Measurements from ENCODE around the gene CNTF.

Gene CNTF

DNA sequence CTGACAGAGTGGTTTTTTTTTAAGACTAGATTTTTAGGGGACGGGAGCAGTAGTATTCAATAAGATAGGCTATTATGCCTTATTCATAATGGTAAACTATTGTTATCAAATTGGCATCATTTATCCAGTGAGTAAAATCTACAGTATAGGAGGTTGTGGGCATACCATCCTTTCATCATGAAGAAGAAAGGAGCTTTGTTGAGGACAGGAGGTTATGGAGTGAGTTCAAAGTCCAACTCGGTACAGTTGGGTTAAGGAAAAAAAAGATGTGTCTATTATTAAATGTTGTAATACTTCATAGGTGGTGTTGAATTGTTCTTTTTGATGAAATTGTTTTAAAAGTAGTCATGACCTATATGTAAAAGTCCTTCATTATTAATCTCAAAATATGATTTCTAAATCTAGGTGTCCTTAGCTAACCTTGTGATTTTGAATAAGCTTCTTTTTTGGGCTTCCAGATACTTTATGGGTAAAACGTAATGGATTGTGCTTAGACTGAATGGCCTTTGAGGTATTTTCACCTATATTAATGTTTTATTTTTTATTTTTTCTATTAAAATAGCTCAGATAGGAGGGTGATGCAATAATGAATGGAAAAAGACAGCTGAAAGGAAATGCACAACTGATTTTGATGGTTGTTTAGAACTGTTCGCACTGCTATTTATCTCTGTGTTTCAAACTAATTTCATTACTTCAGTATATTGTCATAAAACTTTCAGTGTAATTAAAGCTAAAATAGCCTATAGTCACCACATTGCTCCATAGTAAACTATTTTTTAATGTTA, 15.3 kb upstream of the CNTF start:
- DNase-seq (ENCODE audit: low read depth in 2 of 2) = no peak

DNA sequence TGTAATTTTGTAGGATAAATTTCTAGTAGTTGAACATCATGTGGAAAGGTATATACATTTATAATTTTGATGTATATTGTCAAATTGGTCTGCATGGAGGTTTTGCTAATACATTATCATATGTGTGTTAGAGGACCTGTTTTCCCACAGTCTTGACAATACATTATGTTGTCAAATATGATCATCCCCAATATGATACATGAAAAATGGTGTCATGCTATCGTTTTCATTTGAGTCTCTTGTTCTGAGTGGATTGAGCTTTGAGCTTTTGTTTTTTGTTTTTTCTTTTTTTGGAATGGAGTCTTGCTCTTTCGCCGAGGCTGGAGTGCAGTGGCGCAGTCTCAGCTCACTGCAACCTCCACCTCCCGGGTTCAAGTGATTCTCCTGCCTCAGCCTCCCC, 14.1 kb upstream of the CNTF start:
- no peak for DNase-seq (ENCODE audit: low read depth in 2 of 2)

DNA sequence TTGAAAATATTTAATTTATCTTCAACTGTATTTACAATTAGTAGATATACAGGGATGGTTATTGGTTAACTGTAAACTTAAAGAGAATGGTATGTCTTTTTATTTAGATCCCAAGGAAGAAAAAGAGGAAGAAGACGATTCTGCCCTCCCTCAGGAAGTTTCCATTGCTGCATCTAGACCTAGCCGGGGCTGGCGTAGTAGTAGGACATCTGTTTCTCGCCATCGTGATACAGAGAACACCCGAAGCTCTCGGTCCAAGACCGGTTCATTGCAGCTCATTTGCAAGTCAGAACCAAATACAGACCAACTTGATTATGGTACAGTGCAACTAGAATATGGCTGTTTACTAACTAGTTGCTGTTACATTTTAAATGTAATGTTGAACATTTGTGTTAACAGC, 12.7 kb upstream of the CNTF start:
- DNase-seq (ENCODE audit: low read depth in 2 of 2) = no peak

DNA sequence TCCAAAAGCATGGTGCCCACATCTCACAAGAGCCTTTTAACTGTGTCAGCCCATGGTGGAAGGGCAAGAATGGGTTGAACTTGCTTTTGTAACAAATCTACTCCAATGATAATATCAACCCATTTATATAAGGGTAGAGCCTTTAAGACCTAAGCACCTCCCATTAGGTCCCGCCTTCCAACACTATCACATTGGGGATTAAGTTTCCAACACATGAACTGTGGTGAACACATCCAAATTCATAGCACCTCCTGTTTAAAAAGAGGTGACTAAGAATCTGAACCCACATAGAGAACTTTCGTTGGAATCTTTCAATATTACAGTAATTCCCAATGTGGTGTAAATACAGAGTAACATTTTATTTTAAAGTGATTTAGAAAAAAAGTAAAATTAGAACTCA, 9.2 kb upstream of the CNTF start:
- no peak for DNase-seq (ENCODE audit: low read depth in 2 of 2)

DNA sequence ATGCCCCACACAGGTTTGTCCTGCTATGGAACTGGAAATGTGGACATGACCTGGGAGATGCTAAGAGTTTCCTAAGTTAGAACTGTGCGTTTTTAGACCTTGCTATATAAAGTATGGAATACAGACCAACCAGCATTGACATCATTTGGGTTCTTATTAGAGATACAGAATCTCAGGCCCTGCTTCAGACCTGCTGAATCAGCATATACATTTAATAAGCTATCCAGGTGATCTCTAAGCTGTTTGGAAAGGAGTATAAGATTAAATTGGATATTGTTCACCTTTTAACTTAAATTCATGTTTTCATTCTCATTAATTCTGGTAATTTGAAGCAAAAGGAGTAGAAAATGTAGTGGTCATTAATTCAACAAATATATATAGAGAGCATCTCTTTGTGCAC, 6.9 kb upstream of the CNTF start:
- DNase-seq (ENCODE audit: low read depth in 2 of 2) = no peak

DNA sequence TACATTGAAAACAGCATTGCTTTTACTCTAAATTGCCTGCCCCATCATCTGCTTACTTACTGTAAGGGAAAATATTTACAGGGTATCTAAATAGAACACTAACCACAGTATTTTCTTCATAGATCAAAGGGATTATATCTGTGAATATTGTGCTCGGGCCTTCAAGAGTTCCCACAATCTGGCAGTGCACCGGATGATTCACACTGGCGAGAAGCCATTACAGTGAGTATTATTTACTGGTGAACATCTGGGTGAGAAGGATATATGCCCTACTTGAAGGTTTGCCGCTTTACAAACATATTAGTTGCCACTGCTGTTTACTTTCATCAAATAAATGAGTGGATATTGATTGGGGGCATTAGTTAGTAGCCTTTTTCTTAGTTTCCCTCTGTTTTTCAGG, 5.9 kb upstream of the CNTF start:
- no peak for DNase-seq (ENCODE audit: low read depth in 2 of 2)

DNA sequence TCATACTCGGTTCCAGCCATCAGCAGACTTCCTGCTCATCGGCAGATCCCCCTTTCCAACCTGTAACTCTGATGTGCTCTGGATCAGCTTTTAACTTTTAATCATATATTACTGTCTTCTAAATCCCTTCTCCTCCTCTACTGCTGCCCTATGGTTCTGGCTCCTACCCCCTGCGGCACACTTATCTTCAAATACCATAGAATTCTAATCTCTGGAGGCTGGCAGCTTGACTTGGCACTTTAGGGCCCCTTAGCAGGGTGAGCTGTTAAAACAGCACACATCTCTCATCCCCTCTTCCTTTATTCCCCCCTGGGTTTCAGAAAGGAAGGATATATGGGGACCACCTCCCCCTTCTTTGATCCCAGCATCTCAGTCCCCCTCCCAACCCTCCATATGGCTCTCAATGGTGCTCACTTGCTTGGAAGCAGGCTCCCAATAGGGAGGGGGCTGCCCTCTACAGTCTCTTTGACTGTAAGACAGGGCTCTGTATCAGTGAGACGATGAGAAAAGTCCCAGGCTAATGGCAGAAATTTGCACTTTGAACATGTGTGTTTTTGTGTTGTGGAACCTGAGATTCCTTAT, 4.4 kb upstream of the CNTF start:
- DNase-seq (ENCODE audit: low read depth in 2 of 2) = no peak

DNA sequence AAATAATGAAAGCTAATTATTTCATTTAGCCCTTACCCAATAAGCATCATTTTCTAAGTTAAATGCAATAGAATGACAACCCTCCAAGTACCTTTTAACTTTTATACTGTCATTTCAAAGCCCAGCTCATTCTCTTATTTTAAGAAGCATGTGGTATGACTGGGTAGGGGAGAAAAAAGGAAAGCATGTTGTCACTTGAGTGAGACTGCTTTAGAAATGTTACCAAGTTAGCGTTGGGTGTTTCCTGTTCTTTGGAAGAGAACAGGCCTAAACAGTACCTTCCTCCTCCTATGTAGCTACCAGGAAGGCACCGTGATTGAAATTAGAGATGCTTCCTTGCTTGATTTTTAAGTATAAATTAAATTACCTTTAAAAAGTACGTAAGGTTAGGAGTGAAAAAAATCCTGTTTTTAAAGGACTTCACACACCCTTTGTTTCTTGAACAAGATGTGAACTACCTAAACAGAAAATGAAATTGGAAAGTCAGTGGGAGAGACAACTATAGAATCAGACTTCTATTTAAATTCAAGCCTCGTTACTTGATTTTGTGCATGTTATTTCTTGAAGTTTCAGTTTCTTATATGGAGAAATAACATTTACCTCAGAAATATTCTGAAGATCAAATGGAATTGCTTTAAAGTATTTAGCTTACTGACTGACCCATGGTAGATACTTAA, 741 bp upstream of the CNTF start:
- DNase-seq (ENCODE audit: low read depth in 2 of 2) = no peak

DNA sequence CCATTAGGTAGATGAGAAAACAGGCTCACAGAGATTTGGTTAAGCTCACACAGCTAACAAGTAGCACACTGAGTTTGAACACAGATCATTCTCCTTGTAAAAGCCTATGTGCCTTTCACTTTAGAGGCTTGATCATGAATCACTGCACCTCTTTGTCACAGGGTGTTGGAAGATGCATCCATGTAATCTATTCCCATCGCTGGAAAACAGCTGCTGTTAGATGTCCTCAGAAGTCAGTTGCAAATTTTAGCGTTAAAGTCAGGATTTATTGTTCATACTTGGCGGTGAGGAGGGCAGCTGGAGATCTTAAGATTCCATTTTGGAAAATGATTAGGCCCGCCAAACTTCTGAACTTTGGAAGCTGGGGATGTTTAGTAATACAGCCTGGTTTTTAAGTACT, 2.6 kb downstream of the CNTF start:
- no peak for DNase-seq (ENCODE audit: low read depth in 2 of 2)

DNA sequence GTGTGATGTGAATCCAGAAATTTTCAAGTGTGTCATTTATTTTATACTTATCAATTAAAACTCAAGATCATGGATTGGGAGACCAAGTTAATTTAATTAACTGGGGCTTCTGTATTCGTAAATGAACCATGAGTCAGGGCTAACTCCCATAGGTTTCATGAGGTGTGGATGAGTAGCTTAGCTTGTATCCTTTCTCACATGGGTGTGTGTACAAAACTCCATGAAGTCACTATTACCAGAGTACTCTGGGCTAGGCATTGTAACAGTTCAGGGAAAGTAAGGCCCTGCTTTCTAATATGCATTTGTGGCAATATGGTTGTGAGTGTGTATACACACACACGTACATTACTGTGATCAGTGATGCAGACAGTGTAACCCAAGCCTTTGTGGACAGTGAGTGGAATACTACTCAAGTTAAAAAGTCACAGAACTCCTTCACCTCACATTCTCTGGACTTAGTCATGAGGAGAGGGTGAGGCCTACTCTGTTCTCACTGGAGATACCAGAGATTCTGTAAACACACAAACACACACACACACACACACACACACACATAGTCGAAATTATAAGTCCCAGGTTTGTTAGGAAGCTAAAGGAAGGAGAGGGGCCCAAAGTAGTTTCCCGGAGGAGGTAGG, 3.5 kb downstream of the CNTF start:
- no peak for DNase-seq (ENCODE audit: low read depth in 2 of 2)

DNA sequence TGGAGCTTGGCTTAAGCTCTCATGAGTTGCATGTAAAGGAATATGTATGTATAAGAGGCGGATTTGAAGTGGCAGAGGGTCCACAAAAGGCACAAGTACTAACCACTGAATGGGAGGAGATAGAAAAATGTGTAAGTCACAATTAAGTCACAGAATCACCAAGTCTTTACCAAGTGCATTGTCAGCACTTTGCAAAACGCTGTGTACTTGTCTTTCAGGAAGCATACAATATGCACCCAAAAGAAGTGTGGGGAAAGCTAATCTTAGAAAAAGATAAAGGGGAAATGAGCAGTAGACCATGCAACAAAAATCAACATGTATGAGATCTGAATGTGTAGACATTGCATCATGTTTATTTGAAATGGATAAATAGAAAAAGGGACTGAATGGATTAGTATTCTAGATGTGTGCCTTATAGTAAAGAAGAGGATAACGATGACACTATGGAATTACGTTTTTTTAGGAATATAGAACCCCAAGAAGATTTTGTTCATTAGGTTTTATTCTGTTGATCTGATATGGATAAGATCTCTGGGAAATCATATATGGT, 4.5 kb downstream of the CNTF start:
- DNase-seq (ENCODE audit: low read depth in 2 of 2) = no peak

DNA sequence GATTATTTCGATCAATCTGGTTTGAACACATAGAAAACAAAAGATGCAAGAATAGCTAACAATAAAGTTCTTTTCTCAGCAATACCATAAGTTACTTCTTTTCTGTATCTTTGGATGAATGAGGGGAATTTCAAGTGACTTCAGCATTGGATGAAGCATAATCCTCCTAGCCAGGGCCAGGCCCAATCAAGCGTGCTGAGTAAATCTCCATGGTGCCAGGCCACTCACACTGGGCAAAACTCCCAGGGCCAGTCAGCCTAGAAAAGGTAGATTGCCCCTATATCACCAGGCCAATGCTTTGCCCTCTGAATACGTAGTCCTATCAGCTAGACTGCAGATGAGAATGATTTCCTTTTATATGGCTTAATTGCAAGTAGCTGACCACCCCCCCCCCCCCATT, 6.0 kb downstream of the CNTF start:
- no peak for DNase-seq (ENCODE audit: low read depth in 2 of 2)

DNA sequence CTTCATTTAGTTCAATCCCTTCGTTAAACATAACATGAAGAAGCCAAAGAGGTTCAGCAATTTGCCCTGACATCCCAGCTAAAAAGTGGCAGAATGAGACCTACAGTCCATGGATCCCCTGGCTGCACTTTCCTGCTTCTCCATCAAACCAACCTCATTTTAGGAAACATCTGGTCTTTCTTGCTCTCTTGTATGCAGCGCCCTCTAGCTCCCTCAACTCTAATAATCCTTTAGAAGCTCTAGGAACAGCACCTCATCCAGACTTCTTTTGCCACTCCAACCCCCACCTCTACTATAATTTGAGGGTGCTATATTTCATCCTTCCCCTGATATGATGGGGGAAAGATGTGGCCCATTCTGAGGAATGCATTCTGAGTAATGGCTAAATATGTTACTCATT, 7.4 kb downstream of the CNTF start:
- no peak for DNase-seq (ENCODE audit: low read depth in 2 of 2)

DNA sequence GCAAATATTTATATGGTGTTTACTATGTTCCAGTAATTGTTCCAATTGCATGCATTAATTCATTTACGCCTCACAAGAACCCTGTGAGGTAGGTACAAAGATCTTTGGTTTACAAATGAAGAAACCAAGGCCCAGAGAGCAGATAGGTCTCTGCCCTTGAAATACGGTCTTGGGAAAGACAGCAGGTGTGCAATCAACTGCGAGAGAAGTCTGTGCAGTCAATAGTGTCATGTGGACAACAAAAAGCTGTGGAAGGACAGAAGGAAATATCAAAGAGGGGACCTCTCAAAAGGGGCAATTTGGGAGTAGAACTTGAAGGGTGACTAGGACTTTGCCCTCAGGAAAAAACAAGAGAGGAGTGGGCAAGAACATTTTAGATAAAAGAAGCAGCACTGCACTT, 8.9 kb downstream of the CNTF start:
- DNase-seq (ENCODE audit: low read depth in 2 of 2) = no peak

DNA sequence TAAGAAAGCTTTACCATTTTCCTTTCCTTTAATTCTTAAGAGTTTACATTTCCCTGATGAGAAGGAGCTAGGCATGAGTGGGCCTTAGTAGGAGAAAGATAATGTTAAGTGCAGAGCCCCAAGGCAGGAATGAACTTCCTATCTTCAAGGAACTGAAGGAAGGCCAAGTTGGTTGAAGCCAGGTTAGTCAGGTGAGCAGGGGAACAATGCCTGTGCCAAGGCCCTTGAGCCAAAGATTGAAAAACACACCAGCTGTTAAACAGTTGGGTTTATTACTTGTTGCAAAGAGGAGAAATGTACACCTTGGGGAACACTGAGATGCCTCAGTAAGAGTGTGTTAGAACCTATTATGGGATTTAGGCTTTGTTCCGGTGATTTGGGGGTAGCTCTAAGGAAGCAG, 10.0 kb downstream of the CNTF start:
- no peak for DNase-seq (ENCODE audit: low read depth in 2 of 2)

DNA sequence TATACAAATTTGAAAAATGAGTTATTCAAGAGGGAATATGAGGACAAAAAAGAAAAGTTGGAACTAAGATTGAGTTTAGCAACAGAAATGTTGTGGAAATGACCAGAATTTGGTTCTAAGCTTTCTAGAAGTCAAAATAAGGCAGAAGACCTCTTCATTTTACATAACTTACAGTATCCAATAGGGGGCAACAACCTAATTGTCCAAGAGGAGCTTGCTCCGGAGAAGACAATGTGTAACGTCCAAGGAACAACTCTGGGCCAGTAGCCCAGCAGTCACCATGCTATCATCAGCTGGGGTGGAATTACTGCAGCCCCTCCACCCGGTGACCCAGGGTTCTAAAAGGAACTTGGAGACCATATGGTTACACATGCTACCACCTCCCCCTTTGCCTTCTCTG, 14.1 kb downstream of the CNTF start:
- no peak for DNase-seq (ENCODE audit: low read depth in 2 of 2)

DNA sequence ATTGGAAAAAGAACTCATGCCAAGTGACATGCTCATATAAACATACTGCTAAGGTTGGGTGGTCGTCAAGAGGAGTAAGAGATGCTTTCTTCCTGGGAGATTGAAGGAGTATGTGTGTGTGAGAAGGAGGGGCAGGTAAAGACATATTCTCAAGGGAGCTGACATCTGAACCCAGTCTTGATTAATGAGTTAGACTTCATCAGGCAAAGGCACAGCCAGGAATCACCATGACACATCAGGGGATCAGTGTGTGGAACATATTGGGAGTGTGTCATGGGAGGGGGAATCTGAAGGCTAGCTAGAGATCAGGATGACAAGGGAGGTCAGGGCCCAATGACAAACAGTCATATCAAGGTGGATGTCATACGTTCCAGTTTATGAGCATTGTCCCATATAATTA, 14.9 kb downstream of the CNTF start:
- no peak for DNase-seq (ENCODE audit: low read depth in 2 of 2)

DNA sequence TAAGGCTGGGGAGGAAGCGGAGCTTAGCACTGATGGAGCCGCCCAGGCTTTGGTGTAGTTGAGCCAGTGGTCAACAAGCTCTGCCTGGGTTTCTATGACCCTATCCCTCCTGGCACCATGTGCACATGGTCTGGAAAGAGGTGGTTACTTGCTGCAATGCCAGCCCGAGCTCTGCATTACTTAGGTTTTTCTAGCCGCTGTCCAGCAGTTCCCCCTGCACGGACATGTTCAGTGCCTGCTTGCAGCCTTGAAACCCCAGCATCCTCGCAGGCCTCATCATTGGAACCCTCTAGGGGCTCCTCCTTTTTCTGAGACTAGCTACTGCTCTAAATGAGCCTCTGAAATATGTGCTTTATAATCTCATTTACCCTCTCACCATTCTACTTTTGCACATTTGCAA, 16.6 kb downstream of the CNTF start:
- DNase-seq (ENCODE audit: low read depth in 2 of 2) = no peak

DNA sequence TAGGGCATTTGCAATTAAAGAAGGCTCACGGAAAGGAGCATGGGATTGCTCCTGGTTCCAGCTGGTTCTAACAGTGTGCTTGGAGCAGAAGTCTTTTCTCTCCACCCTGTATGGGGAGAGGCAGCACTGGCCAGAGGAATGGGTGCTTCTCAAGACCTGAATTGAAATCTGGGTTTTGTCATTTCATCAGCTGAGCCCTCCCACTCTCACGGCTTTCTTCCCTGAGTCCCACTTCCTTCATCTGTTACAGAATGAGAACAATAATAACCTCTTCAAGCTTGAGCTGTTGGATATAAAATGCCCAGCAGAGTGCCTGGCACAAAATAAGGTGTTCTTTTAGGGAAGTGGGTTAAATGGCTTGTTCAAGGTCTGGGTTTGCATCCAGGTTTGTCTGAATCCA, 17.2 kb downstream of the CNTF start:
- DNase-seq (ENCODE audit: low read depth in 2 of 2) = no peak

DNA sequence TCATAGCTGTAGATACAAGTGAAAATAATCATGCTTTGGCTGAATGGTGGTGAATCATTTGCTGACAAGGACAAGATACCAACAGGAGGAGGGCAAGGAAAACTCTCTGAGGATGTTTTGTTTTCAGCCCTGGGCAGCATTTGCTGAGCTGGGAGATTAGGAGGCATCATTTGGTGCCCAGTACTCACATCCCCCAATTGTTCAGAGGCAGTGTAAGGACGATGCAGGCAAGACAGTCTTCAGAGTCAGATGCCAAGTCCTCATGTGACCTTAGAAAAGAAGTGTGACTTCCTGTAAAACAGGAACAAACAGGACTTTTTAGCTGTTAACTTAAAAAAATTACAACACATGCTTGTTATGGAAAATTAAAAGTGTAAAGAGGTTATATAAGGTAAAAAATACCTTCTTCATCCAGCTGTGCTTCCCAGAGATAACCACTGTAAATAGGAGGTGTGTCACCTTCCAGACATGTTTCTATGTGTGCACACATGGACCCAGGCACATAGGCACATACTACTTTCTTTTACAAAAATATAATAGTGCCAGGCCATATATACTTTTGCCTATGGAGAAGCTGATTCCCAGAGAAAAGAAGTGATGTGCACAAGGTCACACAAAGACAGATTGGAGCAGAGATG, 18.0 kb downstream of the CNTF start:
- DNase-seq (ENCODE audit: low read depth in 2 of 2) = no peak

DNA sequence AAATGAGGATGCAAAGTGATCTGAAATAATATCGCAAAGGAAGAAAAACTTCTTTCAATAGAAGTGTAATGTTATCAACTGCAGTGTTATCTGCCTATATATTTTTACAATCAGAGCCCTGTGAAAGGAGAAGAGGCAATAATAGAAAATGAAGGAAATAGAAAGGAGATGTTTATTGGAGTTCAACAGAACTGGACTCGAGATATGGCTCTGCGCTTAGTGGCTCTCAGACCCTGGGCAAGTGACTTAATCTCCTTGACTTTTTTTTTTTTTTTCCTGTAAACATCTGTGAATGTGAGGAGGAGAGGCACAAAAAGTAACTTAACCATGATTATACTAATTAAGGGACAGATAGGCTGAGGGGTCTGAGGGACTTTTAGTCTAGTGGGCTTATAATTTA, 18.9 kb downstream of the CNTF start:
- DNase-seq (ENCODE audit: low read depth in 2 of 2) = no peak
